ENCODE data around the gene LRRD1. TPM values are rescaled to one million over a fixed set of nuclear protein-coding genes. Genes with fewer than 3 reads are reported as not detected.

The LRRD1 gene
- total RNA-seq, 2 donors from 2014 or later: not detected

DNA sequence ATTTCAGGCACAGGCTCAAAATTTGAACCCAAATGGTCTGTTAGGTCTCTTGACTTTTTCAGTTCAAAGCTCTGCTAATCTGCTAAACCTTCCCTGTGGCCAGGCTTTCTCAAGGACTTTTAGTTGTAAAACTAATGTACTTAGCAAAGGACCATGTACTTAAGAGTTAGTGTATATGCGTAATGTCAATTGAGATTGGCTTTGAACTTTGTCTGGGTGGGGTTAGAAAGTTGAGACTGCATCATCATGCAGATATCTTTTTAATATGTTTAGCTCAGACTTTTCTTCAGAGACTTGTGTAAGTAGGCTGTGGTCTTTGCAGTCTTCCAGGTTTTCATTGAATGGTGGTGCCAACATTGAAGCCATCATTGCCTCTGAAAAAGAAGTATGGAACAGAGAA is 78.4 kb downstream of the LRRD1 start:
- intact Hi-C loops (cut with DNase I): no loop called here
- no peaks in the 10 kb centered on the region for H3K9me3 ChIP-seq
- 94% methylated on average over 1 of the region's 1 CpG for WGBS, 2 donors
- no peak for DNase-seq
- H3K4me3 ChIP-seq: no peak overlapping the region
- no peaks in the 10 kb centered on the region for H3K4me1 ChIP-seq
- ATAC-seq: no peak
- H3K27ac ChIP-seq: no peak overlapping the region
- no peaks in the 10 kb centered on the region for H3K27me3 ChIP-seq
- TF ChIP-seq, protein P1, sequence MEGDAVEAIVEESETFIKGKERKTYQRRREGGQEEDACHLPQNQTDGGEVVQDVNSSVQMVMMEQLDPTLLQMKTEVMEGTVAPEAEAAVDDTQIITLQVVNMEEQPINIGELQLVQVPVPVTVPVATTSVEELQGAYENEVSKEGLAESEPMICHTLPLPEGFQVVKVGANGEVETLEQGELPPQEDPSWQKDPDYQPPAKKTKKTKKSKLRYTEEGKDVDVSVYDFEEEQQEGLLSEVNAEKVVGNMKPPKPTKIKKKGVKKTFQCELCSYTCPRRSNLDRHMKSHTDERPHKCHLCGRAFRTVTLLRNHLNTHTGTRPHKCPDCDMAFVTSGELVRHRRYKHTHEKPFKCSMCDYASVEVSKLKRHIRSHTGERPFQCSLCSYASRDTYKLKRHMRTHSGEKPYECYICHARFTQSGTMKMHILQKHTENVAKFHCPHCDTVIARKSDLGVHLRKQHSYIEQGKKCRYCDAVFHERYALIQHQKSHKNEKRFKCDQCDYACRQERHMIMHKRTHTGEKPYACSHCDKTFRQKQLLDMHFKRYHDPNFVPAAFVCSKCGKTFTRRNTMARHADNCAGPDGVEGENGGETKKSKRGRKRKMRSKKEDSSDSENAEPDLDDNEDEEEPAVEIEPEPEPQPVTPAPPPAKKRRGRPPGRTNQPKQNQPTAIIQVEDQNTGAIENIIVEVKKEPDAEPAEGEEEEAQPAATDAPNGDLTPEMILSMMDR (IDR thresholded peaks at IDR 0.05): no peak
- TF ChIP-seq POLR2A (IDR thresholded peaks at IDR 0.05): no peak
- peaks cover 11 to 41% of the 10 kb centered on the region in 2 donors for H3K36me3 ChIP-seq (replicated peaks in 1 of 2; ENCODE audit: insufficient read depth in 1 of 2, low read depth in 2 of 2)

DNA sequence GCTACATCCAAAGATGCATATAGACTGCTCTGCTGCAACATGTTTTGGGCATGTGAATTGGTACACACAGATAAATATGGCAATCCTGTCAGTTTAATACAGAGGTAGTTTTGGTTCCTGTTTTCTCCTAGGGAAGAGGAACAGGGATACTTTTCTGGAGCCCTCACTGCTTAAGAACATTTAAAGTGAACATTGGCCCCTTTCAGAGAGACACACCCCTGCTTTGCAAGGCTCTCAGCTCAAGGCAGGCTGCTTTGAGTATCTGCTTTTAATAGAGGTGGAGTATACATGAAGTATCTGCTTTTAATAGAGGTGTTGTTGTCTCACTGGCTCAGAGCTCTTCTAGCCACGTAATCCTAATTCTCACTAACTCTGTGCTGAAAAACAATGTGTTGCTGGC is 83.6 kb downstream of the LRRD1 start:
- Histone ChIP-seq H3K9me3 (no peaks in the 10 kb centered on the region), H3K4me3 (no peak overlapping the region), H3K4me1 (no peaks in the 10 kb centered on the region), H3K27me3 (no peaks in the 10 kb centered on the region), H3K36me3 (replicated peaks in 1 of 2; ENCODE audit: insufficient read depth in 1 of 2, low read depth in 2 of 2) (peaks cover 11 to 41% of the 10 kb centered on the region in 2 donors), H3K27ac (no peak overlapping the region)
- ATAC-seq (peak; percentile 12), DNase-seq (no peak)
- 92 to 95% methylated on average over 1 of the region's 1 CpG for WGBS, 2 donors
- TF ChIP-seq POLR2A (IDR thresholded peaks at IDR 0.05): no peak
- TF ChIP-seq, protein P1 (IDR thresholded peaks at IDR 0.05): no peak
- intact Hi-C loops (cut with DNase I): no loop called here

Small RNAs within 50 kb of the gene (microRNA-seq; reads per million reads assigned to microRNA genes)
- gene MIR1285-1 (ENCODE audit: borderline number of aligned reads in 2 of 2, borderline replicate concordance in 2 of 2): 0 reads per million in 2 donors

Small RNAs within 50 kb of the gene (small RNA-seq; reads per million reads assigned to genes)
- gene MIR1285-1: not detected
- gene RF00019: not detected

Other genes starting within 250 kb of the LRRD1 start
- 10 to 100 TPM; 70.0 to 93.9 TPM for gene AKAP9, start 238.3 kb downstream of the LRRD1 start, total RNA-seq
- 10 to 100 TPM; 32.9 to 35.9 TPM for gene CYP51A1, start 44.7 kb downstream of the LRRD1 start, total RNA-seq
- gene KRIT1, start 66.8 kb upstream of the LRRD1 start, total RNA-seq: 100 to 1,000 TPM in 1 of 2 donors, 10 to 100 TPM in 1; 58.4 to 150 TPM
- 10 to 100 TPM; 20.1 to 33.2 TPM for gene ANKIB1, start 66.8 kb upstream of the LRRD1 start, total RNA-seq

Data from body of pancreas (tissue), 4 donors.